Kidney (tissue), 14 donors: ENCODE results near the gene PRR33. TPM values are rescaled to one million over a fixed set of nuclear protein-coding genes. Genes with fewer than 3 reads are reported as not detected.
A peak's percentile ranks its signal among the peaks of the same experiment; 100 is the strongest.

ENCODE experiments used
- DNase-seq, 5 donors: peaks; one replicate each; pipeline ENCODE4 v3.0.0-alpha.2; 2013 to 2020
- FAIRE-seq: peaks from 2 replicates; lab custom pipeline; 2012; peaks lifted over from hg19 to GRCh38; lab: Jason Lieb, UNC
- H3K27ac ChIP-seq, 2 donors: one replicate each; pipeline ENCODE4 v1.7.0; 2013; ENCODE audit warnings: low read depth in 2 of 2, low read length in 2 of 2, inconsistent platforms in 1 of 2
- H3K27me3 ChIP-seq: one replicate; pipeline ENCODE4 v1.7.1; 2013; ENCODE audit warnings: low read length, inconsistent platforms; ENCODE audit not compliant: control insufficient read depth, insufficient read depth
- H3K36me3 ChIP-seq, 3 donors: one replicate each; pipeline versions ENCODE4 v1.7.0 to v1.7.1; 2013; ENCODE audit warnings: low read length in 3 of 3, control low read depth in 1 of 3, inconsistent platforms in 1 of 3; ENCODE audit not compliant: insufficient read depth in 3 of 3, control insufficient read depth in 2 of 3
- H3K4me1 ChIP-seq, 3 donors: one replicate each; pipeline versions ENCODE4 v1.7.0 to v1.7.1; 2013; ENCODE audit warnings: low read length in 3 of 3, inconsistent platforms in 1 of 3, low read depth in 1 of 3; ENCODE audit not compliant: control insufficient read depth in 2 of 3, insufficient read depth in 2 of 3
- H3K4me3 ChIP-seq, 3 donors: one replicate each; pipeline versions ENCODE4 v1.7.0 to v1.8.1; 2013; ENCODE audit warnings: low read length in 3 of 3, control low read depth in 1 of 3, inconsistent platforms in 1 of 3
- H3K9ac ChIP-seq, 3 donors: one replicate each; pipeline versions ENCODE4 v1.7.0 to v1.7.1; 2013; ENCODE audit warnings: low read length in 3 of 3, control low read depth in 1 of 3, inconsistent platforms in 1 of 3
- H3K9me3 ChIP-seq, 3 donors: one replicate each; pipeline versions ENCODE4 v1.7.0 to v1.7.1; 2013; ENCODE audit warnings: low read length in 3 of 3, control low read depth in 1 of 3, inconsistent platforms in 1 of 3; ENCODE audit not compliant: control insufficient read depth in 2 of 3, insufficient read depth in 1 of 3
- intact Hi-C: fragments of 100-400 bp; cut with DNase I; formaldehyde crosslinking; loops from one replicate; pipeline ENCODE4 v1.11.1; 2022
- polyA plus RNA-seq: library from polyadenylated mRNA; stranded (reverse); fragments of 350-450 nt; fragmentation: Illumina TruSeq; extraction: RNeasy Lipid Tissue Mini Kit (QIAGEN cat#74804); gene quantifications from one replicate; pipeline ENCODE4 v1.2.3, GENCODE V29; 2014; ENCODE audit warnings: low read depth, low replicate concordance; ENCODE audit not compliant: insufficient read depth
- total RNA-seq: library from RNA; stranded (reverse); fragmentation: NEBNext Ultra II Directional; extraction: Animal tissue kit (Norgen Biotek cat#: 25700); gene quantifications from one replicate; pipeline ENCODE4 v1.2.1, GENCODE V29; 2021
- TF ChIP-seq, protein P1 (sequence below): IDR thresholded peaks from 3 replicates; pipeline ENCODE4 v1.5.1; 2012; ENCODE audit warnings: mild to moderate bottlenecking, moderate library complexity, borderline replicate concordance; ENCODE audit not compliant: insufficient read depth; ENCODE audit errors: extremely low read depth
- donor health status: control.
- donor health status: control.
- donor health status: control.
- donor health status: control.
- donor health status: control.
- donor health status: DM: yes; HTN: yes; CAD: no.
- donor health status: Normal renal cell carcinoma (clear cell type).

The PRR33 gene
- total and polyA plus RNA-seq, 2 donors from 2014 or later: not detected

DNA sequence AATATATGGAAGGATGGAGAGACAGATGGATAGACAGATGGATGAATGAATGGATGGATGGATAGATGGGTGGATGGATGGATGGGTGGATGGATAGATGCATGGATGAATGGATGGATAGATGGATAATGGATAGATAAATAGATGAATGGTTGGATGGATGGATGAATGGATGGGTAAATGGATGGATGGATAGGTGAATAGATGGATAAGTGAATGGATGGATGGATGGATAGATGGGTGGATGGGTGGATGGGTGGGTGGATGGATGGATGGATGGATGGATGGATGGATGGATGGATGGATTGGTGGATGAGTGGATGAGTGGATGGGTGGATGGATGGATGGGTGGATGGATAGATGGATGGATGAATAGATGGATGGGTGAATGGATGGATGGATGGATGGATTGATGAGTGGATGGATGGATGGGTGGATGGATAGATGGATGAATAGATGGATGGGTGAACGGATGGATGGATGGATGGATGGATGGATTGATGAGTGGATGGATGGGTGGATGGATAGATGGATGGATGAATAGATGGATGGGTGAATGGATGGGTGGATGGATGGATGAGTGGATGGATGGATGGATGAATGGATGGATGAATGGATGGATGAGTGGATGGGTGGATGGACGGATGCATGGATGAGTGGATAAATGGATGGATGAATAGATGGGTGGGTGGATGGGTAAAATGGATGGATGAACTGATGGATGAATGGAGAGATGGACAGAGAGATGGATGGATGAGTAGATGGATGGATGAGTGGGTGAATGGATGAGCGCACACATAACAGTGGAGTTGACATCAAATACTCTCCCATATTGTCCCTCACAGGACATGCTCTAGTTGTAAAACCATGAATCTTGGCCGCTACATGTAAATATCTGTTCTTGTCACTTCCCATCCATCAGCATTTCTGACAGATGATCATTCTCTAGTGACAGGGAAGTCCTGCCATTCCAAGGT, 30.0 kb downstream of the PRR33 start:
- no peak for DNase-seq
- Histone ChIP-seq H3K9ac (no peak overlapping the region), H3K4me3 (no peak overlapping the region), H3K9me3 (no peaks in the 10 kb centered on the region), H3K36me3 (no peaks in the 10 kb centered on the region), H3K27me3 (no peaks in the 10 kb centered on the region), H3K4me1 (peaks cover 0 to 17% (median 0%) of the 10 kb centered on the region in 3 donors), H3K27ac (no peak overlapping the region)
- intact Hi-C loops: no loop called here
- TF ChIP-seq, protein P1, sequence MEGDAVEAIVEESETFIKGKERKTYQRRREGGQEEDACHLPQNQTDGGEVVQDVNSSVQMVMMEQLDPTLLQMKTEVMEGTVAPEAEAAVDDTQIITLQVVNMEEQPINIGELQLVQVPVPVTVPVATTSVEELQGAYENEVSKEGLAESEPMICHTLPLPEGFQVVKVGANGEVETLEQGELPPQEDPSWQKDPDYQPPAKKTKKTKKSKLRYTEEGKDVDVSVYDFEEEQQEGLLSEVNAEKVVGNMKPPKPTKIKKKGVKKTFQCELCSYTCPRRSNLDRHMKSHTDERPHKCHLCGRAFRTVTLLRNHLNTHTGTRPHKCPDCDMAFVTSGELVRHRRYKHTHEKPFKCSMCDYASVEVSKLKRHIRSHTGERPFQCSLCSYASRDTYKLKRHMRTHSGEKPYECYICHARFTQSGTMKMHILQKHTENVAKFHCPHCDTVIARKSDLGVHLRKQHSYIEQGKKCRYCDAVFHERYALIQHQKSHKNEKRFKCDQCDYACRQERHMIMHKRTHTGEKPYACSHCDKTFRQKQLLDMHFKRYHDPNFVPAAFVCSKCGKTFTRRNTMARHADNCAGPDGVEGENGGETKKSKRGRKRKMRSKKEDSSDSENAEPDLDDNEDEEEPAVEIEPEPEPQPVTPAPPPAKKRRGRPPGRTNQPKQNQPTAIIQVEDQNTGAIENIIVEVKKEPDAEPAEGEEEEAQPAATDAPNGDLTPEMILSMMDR: no peak
- FAIRE-seq: no peak

DNA sequence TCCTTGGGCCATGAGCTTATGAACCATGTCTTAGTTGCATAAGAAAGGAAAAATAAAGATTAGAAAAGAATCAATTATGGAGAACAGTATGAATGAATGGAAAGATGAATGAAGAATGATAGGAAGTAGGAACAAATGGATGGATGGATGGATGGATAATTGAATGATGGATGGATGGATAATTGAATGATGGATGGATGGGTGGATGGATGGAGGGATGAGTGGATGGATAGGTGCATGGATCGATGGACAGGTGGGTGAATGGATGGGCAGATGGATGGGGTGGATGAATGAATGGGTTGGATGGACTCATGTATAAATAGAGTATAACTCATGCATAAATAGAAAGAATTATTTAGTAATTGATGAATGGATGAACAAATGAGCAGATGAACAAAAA, 31.6 kb downstream of the PRR33 start:
- Histone ChIP-seq H3K9ac (no peak overlapping the region), H3K27ac (no peak overlapping the region), H3K9me3 (no peaks in the 10 kb centered on the region), H3K4me3 (no peak overlapping the region), H3K4me1 (peaks cover 0 to 15% (median 0%) of the 10 kb centered on the region in 3 donors), H3K36me3 (no peaks in the 10 kb centered on the region), H3K27me3 (no peaks in the 10 kb centered on the region)
- TF ChIP-seq, protein P1: no peak
- intact Hi-C loops: no loop called here
- DNase-seq (no peak), FAIRE-seq (no peak)

DNA sequence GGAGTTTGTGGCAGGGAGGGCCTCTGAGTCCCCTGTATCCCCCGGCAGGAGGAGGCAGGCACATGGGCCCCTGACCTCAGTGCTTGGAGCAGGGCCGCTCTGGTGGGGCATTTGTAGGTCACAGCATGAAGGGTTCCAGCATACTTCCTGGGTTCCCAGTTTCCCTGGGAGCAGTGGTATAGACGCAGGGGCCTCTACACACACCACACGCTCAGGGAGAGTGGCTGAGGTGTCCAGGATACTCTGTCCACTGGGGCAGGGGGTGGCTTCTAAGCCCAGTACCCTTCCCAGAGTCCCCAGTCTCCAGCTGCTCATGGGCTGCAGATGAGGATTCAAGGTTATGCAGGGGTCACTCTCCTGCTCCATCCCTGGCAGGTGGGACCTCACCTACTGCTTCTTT, 32.7 kb downstream of the PRR33 start:
- FAIRE-seq (no peak), DNase-seq (peak in 1 of 5 donors; percentile 37)
- Histone ChIP-seq H3K4me1 (peaks cover 0 to 8% (median 0%) of the 10 kb centered on the region in 3 donors), H3K9me3 (no peaks in the 10 kb centered on the region), H3K36me3 (no peaks in the 10 kb centered on the region), H3K9ac (no peak overlapping the region), H3K27ac (no peak overlapping the region), H3K4me3 (no peak overlapping the region), H3K27me3 (no peaks in the 10 kb centered on the region)
- TF ChIP-seq, protein P1: no peak
- intact Hi-C loops: no loop called here
